Caco-2 (cell line): ENCODE measurements around the gene RNF186. TPM values are rescaled to one million over a fixed set of nuclear protein-coding genes. Genes with fewer than 3 reads are reported as not detected.
"Not testable (repeated sequence)": the region's sequence is repeated elsewhere in the genome, so short reads cannot be mapped to it uniquely, and the experiment has no call there.

ENCODE experiments used
- BruUV-seq: library from RNA; stranded (reverse); fragments of 400-500 nt; replicated peaks from 2 replicates; lab custom pipeline; 2021; lab: Mats Ljungman, UMichigan
- CTCF ChIA-PET: fragments of 300-600 bp; sonication (Branson Sonifier 250); formaldehyde crosslinking; loops from one replicate; lab custom pipeline; 2022; ENCODE audit warnings: antibody characterized with exemption; lab: Charles Lee
- POLR2A ChIA-PET: fragments of 300-600 bp; sonication (Branson Sonifier 250); formaldehyde crosslinking; loops from one replicate; lab custom pipeline; 2022; ENCODE audit warnings: antibody characterized with exemption; lab: Charles Lee
- DNase-seq, 2 experiments: peaks; one replicate each; pipeline versions ENCODE4 v3.0.0 to v3.0.0-alpha.2; 2020 to 2022
- H3K27me3 ChIP-seq: replicated peaks from 2 replicates; pipeline ENCODE4 v1.6.0; 2011; ENCODE audit warnings: low read length; ENCODE audit not compliant: control insufficient read depth, insufficient read depth
- H3K36me3 ChIP-seq: 2 replicates; pipeline ENCODE4 v1.5.1; 2011; ENCODE audit warnings: low read length; ENCODE audit not compliant: control insufficient read depth, insufficient read depth
- H3K4me1 ChIP-seq: fragments of 250-450 bp; sonication (Bioruptor Pico); 2 replicates; pipeline ENCODE4 v1.5.1; 2020; ENCODE audit warnings: mild to moderate bottlenecking
- H3K4me3 ChIP-seq: 2 replicates; pipeline ENCODE4 v1.5.1; 2011; ENCODE audit warnings: low read depth, mild to moderate bottlenecking, control low read depth, low read length
- H3K9me3 ChIP-seq: fragments of 250-450 bp; sonication (Bioruptor Pico); 2 replicates; pipeline ENCODE4 v1.5.1; 2020; ENCODE audit warnings: mild to moderate bottlenecking, moderate library complexity
- H3K27ac Mint-ChIP-seq: one replicate; pipeline ENCODE4 v1.8.0; 2022; ENCODE audit warnings: mixed read lengths; ENCODE audit not compliant: unreplicated experiment
- H3K27me3 Mint-ChIP-seq: one replicate; pipeline ENCODE4 v1.8.0; 2022; ENCODE audit warnings: mixed read lengths; ENCODE audit not compliant: insufficient read depth, unreplicated experiment
- H3K36me3 Mint-ChIP-seq: one replicate; pipeline ENCODE4 v1.8.0; 2022; ENCODE audit warnings: mild to moderate bottlenecking, mixed read lengths; ENCODE audit not compliant: insufficient read depth, unreplicated experiment
- H3K4me1 Mint-ChIP-seq: one replicate; pipeline ENCODE4 v1.8.0; 2022; ENCODE audit warnings: low read depth, mixed read lengths; ENCODE audit not compliant: unreplicated experiment
- H3K4me3 Mint-ChIP-seq: one replicate; pipeline ENCODE4 v1.8.0; 2022; ENCODE audit warnings: mild to moderate bottlenecking, moderate library complexity, mixed read lengths; ENCODE audit not compliant: unreplicated experiment
- H3K9me3 Mint-ChIP-seq: one replicate; pipeline ENCODE4 v1.8.0; 2022; ENCODE audit warnings: mixed read lengths; ENCODE audit not compliant: unreplicated experiment
- CTCF ChIP-seq, 2 experiments: fragments of 200-600 bp in 1 of 2; IDR thresholded peaks; 1 replicate in 1 of 2; 2 replicates in 1 of 2; pipeline versions ENCODE4 v1.5.1 to v1.8.0; 2011 to 2022; ENCODE audit warnings: antibody characterized with exemption in 1 of 2, control low read depth in 1 of 2, inconsistent platforms in 1 of 2, low read depth in 1 of 2, low read length in 1 of 2, mild to moderate bottlenecking in 1 of 2, moderate library complexity in 1 of 2; ENCODE audit not compliant: insufficient read depth in 1 of 2, severe bottlenecking in 1 of 2, unreplicated experiment in 1 of 2
- intact Hi-C: fragments of 100-400 bp; cut with micrococcal nuclease; formaldehyde crosslinking; loops from one replicate; pipeline ENCODE4 v1.10.0; 2022; ENCODE audit not compliant: unreplicated experiment
- total RNA-seq: library from RNA; stranded (reverse); gene quantifications from 2 replicates; pipeline ENCODE4 v1.2.3, GENCODE V29; 2022

The RNF186 gene
- total RNA-seq, 1 experiment from 2014 or later, result not detected

- Mint-ChIP-seq H3K4me3 (no peak overlapping the region), H3K4me1 (no peaks in the 10 kb centered on the region), H3K27me3 (no peaks in the 10 kb centered on the region), H3K27ac (no peak overlapping the region), H3K36me3 (no peaks in the 10 kb centered on the region), H3K9me3 (no peaks in the 10 kb centered on the region)
- H3K9me3 ChIP-seq, result no peaks in the 10 kb centered on the region
- no TSS peak for BruUV-seq
- DNase-seq, result no peak
- intact Hi-C loops, result no loop called here
- H3K36me3 ChIP-seq, result no peaks in the 10 kb centered on the region
- ChIA-PET POLR2A (no interaction called here), CTCF (no interaction called here)
- no peak overlapping the region for H3K4me3 ChIP-seq
- no peaks in the 10 kb centered on the region for H3K27me3 ChIP-seq
- peaks cover 5% of the 10 kb centered on the region; the same call in 1 of the 2 replicates for H3K4me1 ChIP-seq
- no peak for TF ChIP-seq CTCF (IDR thresholded peaks at IDR 0.05; ENCODE audit: insufficient read depth in 1 of 2, low read depth in 1 of 2, low read length in 1 of 2, severe bottlenecking in 1 of 2, unreplicated experiment in 1 of 2)
Observed at GRCh38 chr1:19852036-19852435, 37.0 kb upstream of the RNF186 start.

- DNase-seq, result no peak
- no TSS peak for BruUV-seq
- Histone ChIP-seq H3K36me3 (no peaks in the 10 kb centered on the region), H3K9me3 (no peaks in the 10 kb centered on the region), H3K4me1 (peaks cover 5% of the 10 kb centered on the region; the same call in 1 of the 2 replicates), H3K27me3 (no peaks in the 10 kb centered on the region), H3K4me3 (no peak overlapping the region)
- POLR2A ChIA-PET, result no interaction called here
- intact Hi-C loops, result no loop called here
- no peak overlapping the region for H3K27ac Mint-ChIP-seq
- CTCF ChIA-PET, result no interaction called here
- TF ChIP-seq CTCF (IDR thresholded peaks at IDR 0.05; ENCODE audit: insufficient read depth in 1 of 2, low read depth in 1 of 2, low read length in 1 of 2, severe bottlenecking in 1 of 2, unreplicated experiment in 1 of 2), result no peak
- no peaks in the 10 kb centered on the region for H3K4me1 Mint-ChIP-seq
- no peak overlapping the region for H3K4me3 Mint-ChIP-seq
- H3K9me3 Mint-ChIP-seq, result no peaks in the 10 kb centered on the region
- H3K36me3 Mint-ChIP-seq, result no peaks in the 10 kb centered on the region
- H3K27me3 Mint-ChIP-seq, result no peaks in the 10 kb centered on the region
Observed at GRCh38 chr1:19850214-19850613, 35.1 kb upstream of the RNF186 start.

- H3K4me3 Mint-ChIP-seq, H3K4me1 Mint-ChIP-seq, CTCF ChIA-PET, H3K9me3 Mint-ChIP-seq, H3K27me3 Mint-ChIP-seq, H3K4me3 ChIP-seq, H3K4me1 ChIP-seq, H3K36me3 Mint-ChIP-seq, H3K36me3 ChIP-seq, BruUV-seq, H3K27me3 ChIP-seq, H3K27ac Mint-ChIP-seq, POLR2A ChIA-PET, intact Hi-C loops, H3K9me3 ChIP-seq, DNase-seq: not testable (repeated sequence)
Observed at GRCh38 chr1:19849307-19849706, 34.2 kb upstream of the RNF186 start.

- H3K4me3 Mint-ChIP-seq, H3K9me3 ChIP-seq, H3K27me3 Mint-ChIP-seq, H3K36me3 ChIP-seq, H3K4me3 ChIP-seq, BruUV-seq, H3K36me3 Mint-ChIP-seq, H3K4me1 Mint-ChIP-seq, DNase-seq, CTCF ChIA-PET, H3K27ac Mint-ChIP-seq, H3K9me3 Mint-ChIP-seq, H3K4me1 ChIP-seq, POLR2A ChIA-PET, intact Hi-C loops, H3K27me3 ChIP-seq: not testable (repeated sequence)
Observed at GRCh38 chr1:19847334-19847733, 32.3 kb upstream of the RNF186 start.
